ENCODE results near the gene TRPC6. TPM values are rescaled to one million over a fixed set of nuclear protein-coding genes. Genes with fewer than 3 reads are reported as not detected.

Gene TRPC6
- polyA plus RNA-seq, 1 donor (not counting 4 experiments of a cell fraction or from before 2014, with no cell fraction given) = 0.04 TPM

GRCh38 chr11:101446726-101447125 lies 137.1 kb downstream of the TRPC6 start:
- Histone ChIP-seq H3K36me3 (ENCODE audit: control insufficient read depth in 2 of 2, extremely low read depth in 1 of 2, insufficient read depth in 2 of 2, low read length in 2 of 2) (no peaks in the 10 kb centered on the region), H3K27ac (ENCODE audit: control insufficient read depth, insufficient read depth, low read length) (no peak overlapping the region), H3K79me2 (ENCODE audit: control insufficient read depth, insufficient read depth, low read length) (no peaks in the 10 kb centered on the region), H3K4me2 (ENCODE audit: control insufficient read depth, extremely low read depth, insufficient read depth, low read depth, low read length) (no peak overlapping the region), H3K9ac (ENCODE audit: control insufficient read depth, extremely low read depth, insufficient read depth, low read length) (no peak overlapping the region), H3K9me1 (ENCODE audit: control insufficient read depth, extremely low read depth, insufficient read depth, low read length) (no peaks in the 10 kb centered on the region), H3K27me3 (ENCODE audit: control insufficient read depth, extremely low read depth, insufficient read depth, low read length) (no peaks in the 10 kb centered on the region), H2AFZ (ENCODE audit: control insufficient read depth, low read length) (no peak overlapping the region), H4K20me1 (ENCODE audit: control insufficient read depth, extremely low read depth, insufficient read depth, low read length) (no peaks in the 10 kb centered on the region), H3K9me3 (ENCODE audit: control insufficient read depth, low read depth, low read length) (no peaks in the 10 kb centered on the region), H3K4me1 (ENCODE audit: control insufficient read depth, extremely low read depth, insufficient read depth, low read length) (peaks cover 12% of the 10 kb centered on the region), H3K4me3 (ENCODE audit: control insufficient read depth in 2 of 3, extremely low read depth in 1 of 3, insufficient read depth in 2 of 3, low read depth in 1 of 3, low read length in 3 of 3) (no peak overlapping the region)
- DNase-seq (ENCODE audit: low read depth, low spot score) (no peak), FAIRE-seq (no peak)
- TF ChIP-seq, protein P1, sequence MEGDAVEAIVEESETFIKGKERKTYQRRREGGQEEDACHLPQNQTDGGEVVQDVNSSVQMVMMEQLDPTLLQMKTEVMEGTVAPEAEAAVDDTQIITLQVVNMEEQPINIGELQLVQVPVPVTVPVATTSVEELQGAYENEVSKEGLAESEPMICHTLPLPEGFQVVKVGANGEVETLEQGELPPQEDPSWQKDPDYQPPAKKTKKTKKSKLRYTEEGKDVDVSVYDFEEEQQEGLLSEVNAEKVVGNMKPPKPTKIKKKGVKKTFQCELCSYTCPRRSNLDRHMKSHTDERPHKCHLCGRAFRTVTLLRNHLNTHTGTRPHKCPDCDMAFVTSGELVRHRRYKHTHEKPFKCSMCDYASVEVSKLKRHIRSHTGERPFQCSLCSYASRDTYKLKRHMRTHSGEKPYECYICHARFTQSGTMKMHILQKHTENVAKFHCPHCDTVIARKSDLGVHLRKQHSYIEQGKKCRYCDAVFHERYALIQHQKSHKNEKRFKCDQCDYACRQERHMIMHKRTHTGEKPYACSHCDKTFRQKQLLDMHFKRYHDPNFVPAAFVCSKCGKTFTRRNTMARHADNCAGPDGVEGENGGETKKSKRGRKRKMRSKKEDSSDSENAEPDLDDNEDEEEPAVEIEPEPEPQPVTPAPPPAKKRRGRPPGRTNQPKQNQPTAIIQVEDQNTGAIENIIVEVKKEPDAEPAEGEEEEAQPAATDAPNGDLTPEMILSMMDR (optimal IDR thresholded peaks at IDR 0.05 in 1 of 3, IDR thresholded peaks at IDR 0.05 in 1 of 3, conservative IDR thresholded peaks at IDR 0.05 in 1 of 3; ENCODE audit: extremely low read depth in 1 of 3, insufficient read depth in 2 of 3, low read length in 3 of 3) = no peak
- TF ChIP-seq EZH2 (IDR thresholded peaks at IDR 0.05; ENCODE audit: low read length) = no peak
- dilution Hi-C loops (cut with MboI; ENCODE audit: extremely low pct_ligation_motif_present, low sequenced_read_pairs) = no loop called here

GRCh38 chr11:101446238-101446637 lies 137.6 kb downstream of the TRPC6 start:
- Histone ChIP-seq H3K4me1 (ENCODE audit: control insufficient read depth, extremely low read depth, insufficient read depth, low read length) (peaks cover 12% of the 10 kb centered on the region), H4K20me1 (ENCODE audit: control insufficient read depth, extremely low read depth, insufficient read depth, low read length) (no peaks in the 10 kb centered on the region), H3K27me3 (ENCODE audit: control insufficient read depth, extremely low read depth, insufficient read depth, low read length) (no peaks in the 10 kb centered on the region), H3K36me3 (ENCODE audit: control insufficient read depth in 2 of 2, extremely low read depth in 1 of 2, insufficient read depth in 2 of 2, low read length in 2 of 2) (no peaks in the 10 kb centered on the region), H3K9me1 (ENCODE audit: control insufficient read depth, extremely low read depth, insufficient read depth, low read length) (no peaks in the 10 kb centered on the region), H3K4me2 (ENCODE audit: control insufficient read depth, extremely low read depth, insufficient read depth, low read depth, low read length) (no peak overlapping the region), H2AFZ (ENCODE audit: control insufficient read depth, low read length) (no peak overlapping the region), H3K27ac (ENCODE audit: control insufficient read depth, insufficient read depth, low read length) (no peak overlapping the region), H3K9me3 (ENCODE audit: control insufficient read depth, low read depth, low read length) (no peaks in the 10 kb centered on the region), H3K4me3 (ENCODE audit: control insufficient read depth in 2 of 3, extremely low read depth in 1 of 3, insufficient read depth in 2 of 3, low read depth in 1 of 3, low read length in 3 of 3) (no peak overlapping the region), H3K79me2 (ENCODE audit: control insufficient read depth, insufficient read depth, low read length) (no peaks in the 10 kb centered on the region), H3K9ac (ENCODE audit: control insufficient read depth, extremely low read depth, insufficient read depth, low read length) (no peak overlapping the region)
- DNase-seq (ENCODE audit: low read depth, low spot score) (no peak), FAIRE-seq (no peak)
- TF ChIP-seq, protein P1 (optimal IDR thresholded peaks at IDR 0.05 in 1 of 3, IDR thresholded peaks at IDR 0.05 in 1 of 3, conservative IDR thresholded peaks at IDR 0.05 in 1 of 3; ENCODE audit: extremely low read depth in 1 of 3, insufficient read depth in 2 of 3, low read length in 3 of 3) = no peak
- no peak for TF ChIP-seq EZH2 (IDR thresholded peaks at IDR 0.05; ENCODE audit: low read length)
- dilution Hi-C loops (cut with MboI; ENCODE audit: extremely low pct_ligation_motif_present, low sequenced_read_pairs) = no loop called here

Data from keratinocyte (primary cell).